Measurements from ENCODE around the gene TAC3. TPM values are rescaled to one million over a fixed set of nuclear protein-coding genes. Genes with fewer than 3 reads are reported as not detected.

TAC3 gene
- total and polyA plus RNA-seq, 2 experiments from 2014 or later: 13.0 to 113 TPM

GRCh38 chr12:56994231-56994746 lies 22.0 kb downstream of the TAC3 start:
- Histone ChIP-seq H3K9me2 (replicated peaks; ENCODE audit: insufficient read depth) (no peaks in the 10 kb centered on the region), H4K20me1 (ENCODE audit: insufficient read depth, poor library complexity, severe bottlenecking) (peaks cover 5% of the 10 kb centered on the region), H3K27ac (no peak overlapping the region), H3K79me2 (peaks cover 3% of the 10 kb centered on the region), H3K9me3 (ENCODE audit: low read depth) (no peaks in the 10 kb centered on the region), H3K4me1 (ENCODE audit: insufficient read depth) (no peaks in the 10 kb centered on the region), H2AFZ (no peak overlapping the region), H3K27me3 (no peaks in the 10 kb centered on the region), H3K4me3 (no peak overlapping the region), H3K36me3 (replicated peaks; ENCODE audit: insufficient read depth, low read depth) (no peaks in the 10 kb centered on the region), H3K4me2 (no peak overlapping the region)
- WGBS (ENCODE audit: low lambda C conversion rate, missing lambda C conversion rate): 89% methylated on average over 10 of the region's 10 CpGs
- no peak for DNase-seq (ENCODE audit: low spot score)
- TF ChIP-seq EZH2 (IDR thresholded peaks at IDR 0.05; ENCODE audit: borderline replicate concordance) (no peak), EZH2phosphoT487 (IDR thresholded peaks at IDR 0.05; ENCODE audit: low read depth, severe bottlenecking, unreplicated experiment) (no peak)
- TF ChIP-seq, protein P1, sequence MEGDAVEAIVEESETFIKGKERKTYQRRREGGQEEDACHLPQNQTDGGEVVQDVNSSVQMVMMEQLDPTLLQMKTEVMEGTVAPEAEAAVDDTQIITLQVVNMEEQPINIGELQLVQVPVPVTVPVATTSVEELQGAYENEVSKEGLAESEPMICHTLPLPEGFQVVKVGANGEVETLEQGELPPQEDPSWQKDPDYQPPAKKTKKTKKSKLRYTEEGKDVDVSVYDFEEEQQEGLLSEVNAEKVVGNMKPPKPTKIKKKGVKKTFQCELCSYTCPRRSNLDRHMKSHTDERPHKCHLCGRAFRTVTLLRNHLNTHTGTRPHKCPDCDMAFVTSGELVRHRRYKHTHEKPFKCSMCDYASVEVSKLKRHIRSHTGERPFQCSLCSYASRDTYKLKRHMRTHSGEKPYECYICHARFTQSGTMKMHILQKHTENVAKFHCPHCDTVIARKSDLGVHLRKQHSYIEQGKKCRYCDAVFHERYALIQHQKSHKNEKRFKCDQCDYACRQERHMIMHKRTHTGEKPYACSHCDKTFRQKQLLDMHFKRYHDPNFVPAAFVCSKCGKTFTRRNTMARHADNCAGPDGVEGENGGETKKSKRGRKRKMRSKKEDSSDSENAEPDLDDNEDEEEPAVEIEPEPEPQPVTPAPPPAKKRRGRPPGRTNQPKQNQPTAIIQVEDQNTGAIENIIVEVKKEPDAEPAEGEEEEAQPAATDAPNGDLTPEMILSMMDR (IDR thresholded peaks at IDR 0.05; ENCODE audit: poor library complexity): no peak

GRCh38 chr12:56993346-56993745 lies 23.0 kb downstream of the TAC3 start:
- Histone ChIP-seq H3K4me1 (ENCODE audit: insufficient read depth) (no peaks in the 10 kb centered on the region), H3K4me2 (no peak overlapping the region), H2AFZ (no peak overlapping the region), H4K20me1 (ENCODE audit: insufficient read depth, poor library complexity, severe bottlenecking) (no peaks in the 10 kb centered on the region), H3K36me3 (replicated peaks; ENCODE audit: insufficient read depth, low read depth) (no peaks in the 10 kb centered on the region), H3K27ac (no peak overlapping the region), H3K9me2 (replicated peaks; ENCODE audit: insufficient read depth) (no peaks in the 10 kb centered on the region), H3K27me3 (no peaks in the 10 kb centered on the region), H3K9me3 (ENCODE audit: low read depth) (no peaks in the 10 kb centered on the region), H3K79me2 (no peaks in the 10 kb centered on the region), H3K4me3 (no peak overlapping the region)
- TF ChIP-seq, protein P1 (IDR thresholded peaks at IDR 0.05; ENCODE audit: poor library complexity): no peak
- TF ChIP-seq EZH2phosphoT487 (IDR thresholded peaks at IDR 0.05; ENCODE audit: low read depth, severe bottlenecking, unreplicated experiment) (no peak), EZH2 (IDR thresholded peaks at IDR 0.05; ENCODE audit: borderline replicate concordance) (no peak)
- DNase-seq (ENCODE audit: low spot score): no peak
- WGBS (ENCODE audit: low lambda C conversion rate, missing lambda C conversion rate): 79% methylated on average over 10 of the region's 10 CpGs

DNA sequence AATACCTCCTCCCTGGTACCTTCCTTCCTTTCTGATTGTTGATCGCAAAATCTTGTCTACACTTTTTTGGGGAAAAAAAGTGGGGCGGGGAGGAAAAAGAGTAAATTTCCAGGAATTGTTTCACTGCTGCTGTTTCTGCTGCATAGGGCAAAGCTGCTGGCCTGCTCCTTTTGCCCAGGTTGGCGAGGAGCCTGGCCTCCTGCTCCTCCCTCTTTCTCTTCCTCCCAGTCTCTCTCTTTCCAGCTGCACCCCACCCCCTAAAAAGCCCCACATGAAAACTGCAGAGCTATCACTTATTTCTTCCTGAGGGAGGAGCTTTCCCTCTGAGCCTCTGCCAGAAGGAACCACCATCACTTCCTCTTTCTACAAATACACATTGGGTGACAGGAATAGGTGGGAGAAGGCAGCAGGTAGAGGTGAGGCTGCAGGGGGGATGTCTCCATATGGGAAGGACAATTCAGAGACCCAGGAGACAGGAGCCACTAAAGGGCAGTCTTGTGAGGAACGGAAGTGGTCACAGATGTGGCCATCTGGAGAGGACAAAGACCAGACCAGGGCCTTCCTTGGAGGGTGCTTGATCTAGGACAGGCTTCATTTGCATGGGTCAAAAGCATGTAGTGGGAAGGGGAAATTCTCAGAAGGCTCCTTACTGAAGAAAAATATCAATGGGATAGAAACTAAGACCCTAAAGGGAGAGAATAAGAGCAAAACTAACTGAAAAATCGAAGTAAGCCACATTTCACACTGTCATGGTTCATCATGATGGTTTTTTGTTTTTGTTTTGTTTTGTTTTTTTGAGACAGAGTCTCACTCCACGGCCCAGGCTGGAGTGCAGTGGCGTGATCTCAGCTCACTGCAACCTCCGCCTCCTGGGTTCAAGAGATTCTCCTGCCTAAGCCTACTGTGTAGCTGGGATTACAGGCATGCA lies 24.7 kb downstream of the TAC3 start:
- Histone ChIP-seq H3K27me3 (no peaks in the 10 kb centered on the region), H3K9me2 (replicated peaks; ENCODE audit: insufficient read depth) (no peaks in the 10 kb centered on the region), H4K20me1 (ENCODE audit: insufficient read depth, poor library complexity, severe bottlenecking) (no peaks in the 10 kb centered on the region), H3K9me3 (ENCODE audit: low read depth) (no peaks in the 10 kb centered on the region), H2AFZ (no peak overlapping the region), H3K4me3 (no peak overlapping the region), H3K4me2 (no peak overlapping the region), H3K79me2 (no peaks in the 10 kb centered on the region), H3K36me3 (replicated peaks; ENCODE audit: insufficient read depth, low read depth) (no peaks in the 10 kb centered on the region), H3K4me1 (ENCODE audit: insufficient read depth) (peaks cover 4% of the 10 kb centered on the region), H3K27ac (no peak overlapping the region)
- WGBS (ENCODE audit: low lambda C conversion rate, missing lambda C conversion rate): 91% methylated on average over 8 of the region's 8 CpGs
- TF ChIP-seq EZH2phosphoT487 (IDR thresholded peaks at IDR 0.05; ENCODE audit: low read depth, severe bottlenecking, unreplicated experiment): no peak
- no peak for TF ChIP-seq EZH2 (IDR thresholded peaks at IDR 0.05; ENCODE audit: borderline replicate concordance)
- TF ChIP-seq, protein P1 (IDR thresholded peaks at IDR 0.05; ENCODE audit: poor library complexity): no peak
- DNase-seq (ENCODE audit: low spot score): no peak

All from hepatocyte (in vitro differentiated cells).